HS-27A (cell line): Measurements from ENCODE around the gene TLE6.
"Not testable (repeated sequence)": the region's sequence is repeated elsewhere in the genome, so short reads cannot be mapped to it uniquely, and the experiment has no call there.

ENCODE experiments used
- DNase-seq: peaks from one replicate; pipeline ENCODE4 v3.0.0-alpha.2; 2012; ENCODE audit warnings: low read depth, missing footprints

The TLE6 gene

DNA sequence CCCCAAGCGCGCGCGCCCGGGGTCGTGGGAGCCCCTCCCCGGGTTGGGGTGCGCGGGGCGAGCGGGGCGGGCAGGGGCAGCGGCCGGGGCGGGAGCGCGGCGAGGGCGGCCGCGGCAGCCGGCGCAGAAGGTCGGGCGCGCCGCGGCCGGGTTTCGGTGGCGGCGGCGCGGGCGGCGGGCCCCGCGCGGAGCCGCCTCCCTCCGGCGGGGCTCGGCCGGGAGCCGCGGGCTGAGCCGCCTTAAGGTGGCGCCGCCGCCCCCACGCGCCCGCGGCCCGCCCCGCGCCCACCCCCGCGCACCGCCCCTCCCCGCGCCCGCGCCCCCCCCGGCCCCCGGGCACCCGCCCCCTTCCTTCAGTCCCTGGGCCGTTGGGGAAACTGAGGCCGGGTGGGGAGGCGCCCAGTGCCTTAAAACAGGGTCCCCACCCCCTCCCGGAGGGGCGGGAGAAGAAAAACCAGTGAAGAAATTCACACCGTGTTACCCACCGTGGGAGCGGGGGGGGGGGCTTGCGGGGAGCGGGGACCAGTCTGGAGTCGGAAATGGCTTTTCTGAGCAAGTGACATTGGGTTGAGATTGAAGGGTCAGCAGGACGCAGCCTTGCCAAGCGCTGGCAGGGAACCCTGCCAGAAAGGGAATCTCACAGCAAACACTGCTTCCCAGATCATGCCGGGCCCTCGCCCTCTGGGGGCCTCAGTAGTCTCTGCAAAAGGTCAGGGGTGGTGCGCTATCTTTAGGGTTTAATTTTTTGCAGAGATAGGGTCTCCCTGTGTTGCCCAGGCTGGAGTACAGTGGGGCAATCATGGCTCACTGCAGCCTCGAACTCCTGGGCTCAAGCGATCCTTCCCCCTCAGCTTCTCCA is 51.9 kb downstream of the TLE6 start, which contains the start of gene TLE2:
TLE2 (minus strand) TSS at position 216 of the 859 bp plus-strand sequence. CDS start 376 bp downstream, outside the sequence.
- DNase-seq = no peak

- DNase-seq = no peak
Observed at GRCh38 chr19:3031607-3031867, 54.2 kb downstream of the TLE6 start.

GRCh38 chr19:3033595-3034405 is 56.4 kb downstream of the TLE6 start:
- DNase-seq = no peak

GRCh38 chr19:3034406-3034655 is 57.0 kb downstream of the TLE6 start:
- no peak for DNase-seq

GRCh38 chr19:3034656-3035541 is 57.5 kb downstream of the TLE6 start:
- DNase-seq = no peak

DNA sequence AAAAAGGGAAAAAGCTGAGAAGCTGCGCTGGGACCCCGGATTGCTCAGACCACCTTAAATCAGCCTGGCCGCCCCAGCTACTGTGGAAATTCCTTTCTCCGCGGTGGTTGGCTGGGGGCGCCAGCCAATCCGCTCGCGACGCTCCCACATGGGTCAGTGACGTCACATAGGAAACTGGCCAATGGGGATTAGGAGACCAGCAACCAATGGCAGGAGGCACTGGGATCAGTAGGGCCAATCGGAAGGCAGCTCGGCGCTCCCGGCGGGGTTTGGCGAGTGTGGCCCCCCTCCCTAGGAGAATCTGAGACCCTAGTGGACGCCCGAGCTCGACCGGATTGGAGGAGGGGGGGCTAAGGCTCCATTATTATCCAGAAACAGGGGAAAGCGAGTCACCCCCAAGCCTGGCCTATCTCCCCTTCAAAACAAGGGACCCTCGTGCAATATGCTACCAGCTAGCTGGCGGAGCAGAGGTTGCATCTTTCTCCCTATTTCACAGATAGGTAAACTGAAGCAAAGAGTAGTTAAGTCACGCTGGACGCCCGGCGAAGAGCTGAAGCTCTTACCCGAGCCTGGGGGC is 58.3 kb downstream of the TLE6 start:
- DNase-seq = peak; percentile 96

DNA sequence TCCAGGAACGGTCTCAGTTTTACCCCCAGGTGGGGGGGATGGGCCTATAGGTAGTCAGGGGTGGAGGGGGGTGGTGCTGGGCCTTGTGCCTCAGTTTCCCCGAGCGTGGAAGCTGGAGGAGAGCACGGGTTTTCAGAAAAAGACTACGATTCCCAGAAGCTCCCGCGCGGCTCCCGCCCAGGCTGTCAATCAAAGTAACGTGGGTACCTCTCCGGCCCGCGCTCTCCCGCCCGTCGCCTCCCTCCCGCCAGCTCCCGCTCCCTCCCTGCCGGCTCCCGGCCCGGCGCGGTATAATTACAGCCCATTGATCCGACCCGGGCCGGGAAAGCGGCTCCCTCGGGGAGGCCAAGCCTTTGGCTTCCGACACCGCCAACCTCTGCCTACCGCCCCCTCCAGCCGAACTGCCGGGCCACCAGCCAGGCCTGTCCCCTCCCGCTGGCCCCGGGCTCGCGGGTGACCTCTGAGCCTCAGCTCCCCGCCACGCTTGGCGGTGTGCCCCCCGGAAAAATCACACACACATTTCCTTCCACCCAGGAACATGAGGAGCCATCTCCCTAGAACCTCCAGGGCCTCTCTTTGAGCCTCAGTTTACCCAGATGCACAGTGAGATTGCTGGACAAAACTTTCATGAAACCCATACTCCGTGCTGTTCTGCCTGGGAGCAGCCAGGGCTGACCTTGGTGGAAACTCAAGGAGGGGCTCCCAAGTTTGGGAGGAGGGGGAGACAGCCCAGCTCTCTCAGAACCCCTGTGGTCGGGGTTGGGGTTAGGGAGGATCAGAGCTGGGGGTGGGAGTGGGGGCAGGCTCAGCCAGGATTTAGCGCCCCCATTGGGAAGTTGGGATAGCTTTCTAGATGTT is 59.0 kb downstream of the TLE6 start:
- peak; percentile 54 for DNase-seq

DNA sequence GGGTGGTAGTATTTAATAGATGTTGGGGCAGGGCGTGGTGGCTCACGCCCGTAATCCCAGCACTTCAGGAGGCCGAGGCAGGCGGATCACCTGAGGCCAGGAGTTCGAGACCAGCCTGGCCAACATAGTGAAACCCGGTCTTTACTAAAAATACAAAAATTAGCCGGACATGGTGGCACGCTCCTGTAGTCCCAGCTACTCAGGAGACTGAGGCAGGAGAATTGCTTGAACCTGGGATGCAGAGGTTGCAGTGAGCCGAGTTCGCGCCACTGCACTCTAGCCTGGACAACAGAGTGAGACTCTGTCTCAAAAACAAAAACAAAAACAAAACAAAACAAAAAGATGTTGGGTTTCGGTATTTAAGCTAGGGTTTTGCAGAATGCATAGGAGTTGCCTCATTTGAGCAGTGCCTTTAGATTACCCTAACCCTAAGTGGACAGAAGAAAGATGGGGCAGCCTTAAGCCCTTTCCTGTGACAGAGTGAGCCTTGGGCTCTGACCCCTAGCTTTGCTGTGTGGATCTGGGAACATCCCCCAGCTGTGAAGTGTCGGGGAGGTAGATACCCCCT is 59.7 kb downstream of the TLE6 start:
- DNase-seq = not testable (repeated sequence)

DNA sequence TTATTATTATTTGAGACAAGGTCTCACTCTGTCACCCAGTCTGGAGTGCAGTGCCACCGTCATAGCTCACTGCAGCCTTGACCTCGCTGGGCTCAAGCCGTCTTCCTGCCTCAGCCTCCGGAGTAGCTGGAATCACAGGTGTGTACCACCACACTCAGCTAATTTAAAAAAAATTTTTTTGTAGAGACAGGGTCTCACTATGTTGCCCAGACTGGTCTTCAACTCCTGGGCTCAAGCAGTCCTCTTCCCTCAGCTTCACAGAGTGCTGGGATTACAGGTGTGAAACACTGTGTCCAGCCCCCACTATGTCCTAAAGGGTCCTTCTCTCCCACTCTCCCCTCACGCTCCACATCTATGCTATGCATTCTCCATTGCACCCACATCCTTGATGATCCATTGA is 60.9 kb downstream of the TLE6 start:
- DNase-seq = no peak

- no peak for DNase-seq
Observed at GRCh38 chr19:3039125-3039524, 61.8 kb downstream of the TLE6 start.

- no peak for DNase-seq
Observed at GRCh38 chr19:3039641-3040077, 62.3 kb downstream of the TLE6 start.

DNA sequence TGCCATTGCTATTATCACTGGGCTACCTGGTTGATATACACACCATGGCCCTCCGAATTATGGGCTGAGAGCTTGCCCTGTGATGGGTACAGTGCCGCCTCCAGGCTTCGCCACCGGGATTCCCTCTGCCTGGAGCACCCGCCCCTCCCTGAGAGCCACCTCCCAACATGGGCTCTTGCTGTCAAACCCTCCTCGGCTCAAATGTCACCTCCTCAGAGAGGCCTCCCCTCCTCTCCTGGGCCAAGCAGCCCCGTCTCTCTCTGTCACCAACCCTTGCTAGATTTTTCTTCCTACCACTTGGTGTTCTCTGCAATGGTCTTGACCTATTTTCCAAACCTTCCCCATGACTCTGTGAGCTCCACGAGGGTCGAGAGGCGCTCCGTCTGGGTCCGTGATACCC is 64.0 kb downstream of the TLE6 start:
- no peak for DNase-seq

DNA sequence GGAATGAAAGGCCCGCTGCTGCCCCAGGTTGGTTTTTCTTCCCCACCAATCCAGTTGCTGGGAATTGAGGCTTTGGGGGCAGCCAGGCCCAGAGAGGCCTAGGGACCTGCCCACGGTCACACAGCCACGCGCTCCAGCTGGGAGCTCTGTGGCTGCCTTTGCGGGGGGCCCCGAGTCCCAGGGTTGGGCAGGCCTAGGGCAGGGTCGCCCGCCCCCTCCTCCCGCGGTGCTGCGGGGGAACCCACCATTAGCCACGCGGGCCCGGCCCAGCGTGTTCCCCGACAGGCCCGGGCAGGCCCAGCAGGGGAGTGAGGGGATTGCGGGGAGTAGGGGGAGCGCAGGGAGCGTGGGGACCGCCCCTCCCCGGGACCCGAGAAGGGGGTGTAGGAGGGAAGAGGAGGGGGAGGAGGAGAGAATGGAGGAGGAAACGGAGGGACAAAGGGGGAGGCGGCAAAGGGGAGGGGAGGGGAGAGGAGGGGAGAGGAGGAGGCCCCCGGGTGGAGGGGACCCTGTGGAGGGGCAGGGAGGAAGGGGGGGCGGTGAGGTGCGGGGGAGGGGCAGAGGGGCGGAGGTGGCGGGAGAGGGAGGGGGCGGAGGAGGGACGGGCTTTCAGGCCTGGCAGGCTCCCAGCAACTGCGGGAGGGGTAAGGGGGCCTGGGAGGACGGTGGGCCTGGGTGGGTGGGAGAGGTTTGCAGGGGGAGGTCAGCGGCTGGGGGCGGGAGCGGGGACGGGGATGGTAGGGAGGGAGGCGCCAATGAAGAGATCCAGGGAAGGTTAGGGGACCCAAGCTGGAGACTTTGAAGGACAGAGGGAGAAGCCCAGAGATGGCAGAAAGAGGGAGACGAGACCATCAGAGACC is 64.6 kb downstream of the TLE6 start:
- DNase-seq = no peak

DNA sequence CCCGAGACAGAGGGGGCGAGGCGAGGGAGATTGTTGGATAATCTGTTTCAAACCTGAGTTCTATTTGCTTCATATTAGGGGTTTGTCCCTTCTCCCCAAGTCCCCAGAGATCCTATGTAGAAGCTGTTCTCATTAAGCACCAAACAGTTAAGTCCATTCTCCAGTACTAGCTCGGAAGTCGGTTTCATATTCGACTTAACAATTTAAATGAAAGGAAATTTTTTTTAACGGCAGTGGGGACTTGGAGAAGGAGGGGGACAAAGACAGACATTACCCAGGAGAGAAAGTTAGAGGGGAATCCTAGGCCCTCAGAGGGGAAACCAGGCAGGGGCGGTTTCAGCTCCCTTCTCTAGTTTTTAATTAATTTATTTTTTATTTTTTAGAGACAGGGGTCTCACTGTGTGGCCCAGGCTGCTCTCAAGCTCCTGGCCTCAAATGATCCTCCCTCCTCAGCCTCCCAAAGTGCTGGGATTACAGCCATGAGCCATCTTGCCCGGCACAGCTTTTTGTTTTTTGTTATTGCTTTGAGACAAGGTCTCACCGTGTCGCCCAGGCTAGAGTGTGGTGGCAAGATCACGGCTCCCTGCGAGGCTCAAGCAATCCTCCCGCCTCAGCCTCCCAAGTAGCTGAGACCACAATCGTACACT is 65.4 kb downstream of the TLE6 start:
- no peak for DNase-seq
